ENCODE data around the gene KIF5C. TPM values are rescaled to one million over a fixed set of nuclear protein-coding genes. Genes with fewer than 3 reads are reported as not detected.

The KIF5C gene
- total RNA-seq, 1 donor from 2014 or later: 63.1 TPM

DNA sequence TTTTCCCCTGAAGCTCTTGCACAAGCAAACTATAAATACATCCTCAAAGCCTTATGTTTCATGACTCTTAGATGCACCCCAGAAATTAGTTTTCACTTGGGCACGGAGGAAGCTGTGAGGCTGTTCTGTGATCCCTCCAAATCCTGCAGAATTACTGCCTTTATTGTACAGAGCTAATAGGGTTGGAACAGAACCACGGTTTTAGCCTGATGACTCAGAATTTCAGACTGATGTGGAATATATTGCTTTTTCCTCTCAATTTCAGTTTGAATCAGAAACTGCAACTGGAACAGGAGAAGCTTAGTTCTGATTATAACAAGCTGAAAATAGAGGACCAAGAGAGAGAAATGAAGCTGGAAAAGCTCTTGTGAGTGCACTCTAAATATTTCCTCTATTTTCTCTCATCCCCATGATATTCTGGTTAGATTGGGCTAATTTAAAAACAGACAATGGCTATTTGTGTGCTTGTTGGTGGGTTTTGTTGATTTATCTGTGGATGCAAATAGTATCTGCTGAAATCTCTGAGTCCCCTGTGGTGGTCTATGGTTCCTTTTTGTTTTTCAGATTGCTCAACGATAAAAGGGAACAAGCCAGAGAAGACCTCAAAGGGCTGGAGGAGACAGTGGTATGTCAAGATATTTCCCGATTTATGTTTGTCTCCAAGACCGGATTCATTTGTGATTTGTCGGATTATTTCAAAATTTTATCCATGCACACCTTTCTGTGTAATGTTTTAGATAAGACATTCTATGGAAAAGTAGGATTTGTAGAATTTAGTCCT is 125.3 kb downstream of the KIF5C start:
- H2AFZ ChIP-seq (replicated peaks): no peak overlapping the region
- peaks cover 12% of the 10 kb centered on the region for H4K20me1 ChIP-seq (ENCODE audit: low read depth)
- peaks cover 22% of the 10 kb centered on the region for H3K4me1 ChIP-seq
- peaks cover 20% of the 10 kb centered on the region for H3F3A ChIP-seq (ENCODE audit: low read depth)
- no peaks in the 10 kb centered on the region for H3K27me3 ChIP-seq
- DNase-seq (ENCODE audit: low spot score): no peak
- H3K4me2 ChIP-seq: peak overlapping the region; percentile 60
- TF ChIP-seq EZH2 (IDR thresholded peaks at IDR 0.05) (no peak), EZH2phosphoT487 (IDR thresholded peaks at IDR 0.05) (no peak)
- TF ChIP-seq, protein P1, sequence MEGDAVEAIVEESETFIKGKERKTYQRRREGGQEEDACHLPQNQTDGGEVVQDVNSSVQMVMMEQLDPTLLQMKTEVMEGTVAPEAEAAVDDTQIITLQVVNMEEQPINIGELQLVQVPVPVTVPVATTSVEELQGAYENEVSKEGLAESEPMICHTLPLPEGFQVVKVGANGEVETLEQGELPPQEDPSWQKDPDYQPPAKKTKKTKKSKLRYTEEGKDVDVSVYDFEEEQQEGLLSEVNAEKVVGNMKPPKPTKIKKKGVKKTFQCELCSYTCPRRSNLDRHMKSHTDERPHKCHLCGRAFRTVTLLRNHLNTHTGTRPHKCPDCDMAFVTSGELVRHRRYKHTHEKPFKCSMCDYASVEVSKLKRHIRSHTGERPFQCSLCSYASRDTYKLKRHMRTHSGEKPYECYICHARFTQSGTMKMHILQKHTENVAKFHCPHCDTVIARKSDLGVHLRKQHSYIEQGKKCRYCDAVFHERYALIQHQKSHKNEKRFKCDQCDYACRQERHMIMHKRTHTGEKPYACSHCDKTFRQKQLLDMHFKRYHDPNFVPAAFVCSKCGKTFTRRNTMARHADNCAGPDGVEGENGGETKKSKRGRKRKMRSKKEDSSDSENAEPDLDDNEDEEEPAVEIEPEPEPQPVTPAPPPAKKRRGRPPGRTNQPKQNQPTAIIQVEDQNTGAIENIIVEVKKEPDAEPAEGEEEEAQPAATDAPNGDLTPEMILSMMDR (IDR thresholded peaks at IDR 0.05): no peak
- H3K36me3 ChIP-seq: peaks cover 16% of the 10 kb centered on the region
- H3K27ac Mint-ChIP-seq: no peak overlapping the region
- no peaks in the 10 kb centered on the region for H3K9me3 Mint-ChIP-seq
- H3K4me3 Mint-ChIP-seq: no peak overlapping the region
- no peak overlapping the region for H3K4me3 ChIP-seq
- H3K27me3 Mint-ChIP-seq (ENCODE audit: insufficient read depth, low read depth): no peaks in the 10 kb centered on the region
- peaks cover 50% of the 10 kb centered on the region for H3K36me3 Mint-ChIP-seq
- peaks cover 15% of the 10 kb centered on the region for H3K4me1 Mint-ChIP-seq
- H3K27ac ChIP-seq: no peak overlapping the region
- no peak overlapping the region for H3K9ac ChIP-seq
- no peaks in the 10 kb centered on the region for H3K9me3 ChIP-seq (ENCODE audit: low read depth)
- no peaks in the 10 kb centered on the region for H3K79me2 ChIP-seq (ENCODE audit: low read depth)

GRCh38 chr2:149001496-149001895 is 126.5 kb downstream of the KIF5C start:
- H3K27me3 Mint-ChIP-seq (ENCODE audit: insufficient read depth, low read depth): no peaks in the 10 kb centered on the region
- no peak for DNase-seq (ENCODE audit: low spot score)
- H3K4me3 Mint-ChIP-seq: no peak overlapping the region
- Histone ChIP-seq H3K27me3 (no peaks in the 10 kb centered on the region), H3K27ac (no peak overlapping the region), H3F3A (ENCODE audit: low read depth) (peaks cover 20% of the 10 kb centered on the region), H4K20me1 (ENCODE audit: low read depth) (peaks cover 12% of the 10 kb centered on the region), H3K36me3 (peaks cover 16% of the 10 kb centered on the region), H3K4me2 (no peak overlapping the region), H3K9ac (no peak overlapping the region), H3K4me1 (peaks cover 22% of the 10 kb centered on the region), H3K4me3 (no peak overlapping the region), H2AFZ (replicated peaks) (no peak overlapping the region), H3K9me3 (ENCODE audit: low read depth) (no peaks in the 10 kb centered on the region), H3K79me2 (ENCODE audit: low read depth) (no peaks in the 10 kb centered on the region)
- no peak for TF ChIP-seq EZH2phosphoT487 (IDR thresholded peaks at IDR 0.05)
- no peak for TF ChIP-seq EZH2 (IDR thresholded peaks at IDR 0.05)
- TF ChIP-seq, protein P1 (IDR thresholded peaks at IDR 0.05): no peak
- no peaks in the 10 kb centered on the region for H3K9me3 Mint-ChIP-seq
- peaks cover 18% of the 10 kb centered on the region for H3K4me1 Mint-ChIP-seq
- H3K27ac Mint-ChIP-seq: no peak overlapping the region
- H3K36me3 Mint-ChIP-seq: peaks cover 55% of the 10 kb centered on the region

GRCh38 chr2:149002378-149002890 is 127.4 kb downstream of the KIF5C start:
- peaks cover 16% of the 10 kb centered on the region for H3K36me3 ChIP-seq
- H3K9ac ChIP-seq: no peak overlapping the region
- H3K4me3 Mint-ChIP-seq: no peak overlapping the region
- H3K27me3 ChIP-seq: no peaks in the 10 kb centered on the region
- peaks cover 22% of the 10 kb centered on the region for H3K4me1 ChIP-seq
- no peak overlapping the region for H3K27ac ChIP-seq
- peaks cover 20% of the 10 kb centered on the region for H3F3A ChIP-seq (ENCODE audit: low read depth)
- H2AFZ ChIP-seq (replicated peaks): no peak overlapping the region
- H3K27ac Mint-ChIP-seq: no peak overlapping the region
- H3K4me1 Mint-ChIP-seq: peaks cover 19% of the 10 kb centered on the region
- DNase-seq (ENCODE audit: low spot score): no peak
- no peaks in the 10 kb centered on the region for H3K79me2 ChIP-seq (ENCODE audit: low read depth)
- H3K4me2 ChIP-seq: no peak overlapping the region
- H4K20me1 ChIP-seq (ENCODE audit: low read depth): peaks cover 12% of the 10 kb centered on the region
- TF ChIP-seq EZH2 (IDR thresholded peaks at IDR 0.05): no peak
- TF ChIP-seq EZH2phosphoT487 (IDR thresholded peaks at IDR 0.05): no peak
- TF ChIP-seq, protein P1 (IDR thresholded peaks at IDR 0.05): no peak
- H3K9me3 ChIP-seq (ENCODE audit: low read depth): no peaks in the 10 kb centered on the region
- peaks cover 53% of the 10 kb centered on the region for H3K36me3 Mint-ChIP-seq
- no peak overlapping the region for H3K4me3 ChIP-seq
- no peaks in the 10 kb centered on the region for H3K27me3 Mint-ChIP-seq (ENCODE audit: insufficient read depth, low read depth)
- H3K9me3 Mint-ChIP-seq: no peaks in the 10 kb centered on the region
